K562 (cell line): ENCODE results near the gene SHF. TPM values are rescaled to one million over a fixed set of nuclear protein-coding genes. Genes with fewer than 3 reads are reported as not detected.
A peak's percentile ranks its signal among the peaks of the same experiment; 100 is the strongest.

ENCODE experiments used
- ATAC-seq: fragments of 200-7000 bp; cut with Tn5 transposase; 3 replicates; pipeline ENCODE4 v1.9.1; 2020; ENCODE audit warnings: moderate library complexity
- BruUV-seq: library from RNA; stranded (reverse); fragments of 400-500 nt; replicated peaks from 2 replicates; lab custom pipeline; 2021; lab: Mats Ljungman, UMichigan
- CTCF ChIA-PET: fragments of 300-600 bp; formaldehyde crosslinking; extraction: SDS; loops from one replicate; lab custom pipeline; 2021; ENCODE audit warnings: low intra/inter-chr PET ratio; lab: Yijun Ruan, JAX
- POLR2A ChIA-PET: fragments of 300-600, 350-650 bp; sonication (Branson Sonifier 250); formaldehyde crosslinking; extraction: SDS; loops from one replicate; lab custom pipeline; 2021; ENCODE audit warnings: antibody characterized with exemption, inconsistent platforms; lab: Yijun Ruan, JAX
- DNase-seq, 4 experiments: peaks; one replicate each; pipeline versions ENCODE4 v3.0.0 to v3.0.0-alpha.2; 2011 to 2018; ENCODE audit warnings: low spot score in 3 of 4, mixed read lengths in 3 of 4; ENCODE audit errors: extremely low read depth in 1 of 4
- FAIRE-seq: peaks from 2 replicates; lab custom pipeline; 2011; peaks lifted over from hg19 to GRCh38; lab: Jason Lieb, UNC
- H2AFZ ChIP-seq: 2 replicates; pipeline ENCODE4 v1.6.0; 2011; ENCODE audit warnings: low read depth, low read length, control low read depth, inconsistent platforms
- H3K27ac ChIP-seq: fragments of 200-600 bp; 3 replicates; pipeline ENCODE4 v1.8.0; 2011; ENCODE audit warnings: low read depth, mild to moderate bottlenecking, control low read depth, inconsistent platforms, low read length, moderate library complexity, mixed read lengths; ENCODE audit errors: extremely low read depth
- H3K27me3 ChIP-seq, 2 experiments: fragments of 300-600 bp in 1 of 2; 2 replicates in 1 of 2; 3 replicates in 1 of 2; pipeline versions ENCODE4 v1.6.0 to v1.8.0; 2011; ENCODE audit warnings: inconsistent platforms in 2 of 2, low read length in 2 of 2, mild to moderate bottlenecking in 1 of 2, mixed read lengths in 1 of 2, moderate library complexity in 1 of 2; ENCODE audit not compliant: control insufficient read depth in 2 of 2, insufficient read depth in 2 of 2
- H3K36me3 ChIP-seq: fragments of 300-600 bp; 3 replicates; pipeline ENCODE4 v1.8.0; 2011; ENCODE audit warnings: mild to moderate bottlenecking, low read length, inconsistent platforms; ENCODE audit not compliant: control insufficient read depth, insufficient read depth
- H3K4me1 ChIP-seq, 2 experiments: fragments of 200-600 bp in 1 of 2; replicated peaks in 1 of 2; 2 replicates in 1 of 2; 3 replicates in 1 of 2; pipeline versions ENCODE4 v1.5.1 to v1.8.0; 2011; ENCODE audit warnings: inconsistent platforms in 2 of 2, low read length in 2 of 2, mild to moderate bottlenecking in 1 of 2, mixed read lengths in 1 of 2, moderate library complexity in 1 of 2; ENCODE audit not compliant: control insufficient read depth in 2 of 2, insufficient read depth in 2 of 2
- H3K4me2 ChIP-seq: 2 replicates; pipeline ENCODE4 v1.6.1; 2011; ENCODE audit warnings: low read length, control low read depth, inconsistent platforms, mixed read lengths; ENCODE audit not compliant: insufficient read depth
- H3K4me3 ChIP-seq: fragments of 200-600 bp; sonication (generic), shearing (Covaris generic); 2 replicates; pipeline ENCODE4 v1.5.1; 2016; ENCODE audit warnings: control low read depth, inconsistent platforms
- H3K79me2 ChIP-seq: fragments of 200-600 bp; 3 replicates; pipeline ENCODE4 v1.8.0; 2011; ENCODE audit warnings: low read length, inconsistent platforms; ENCODE audit not compliant: control insufficient read depth, insufficient read depth
- H3K9ac ChIP-seq, 2 experiments: 2 replicates each; pipeline versions ENCODE4 v1.6.0 to v1.6.1; 2011; ENCODE audit warnings: low read depth in 2 of 2, low read length in 2 of 2, control low read depth in 1 of 2, inconsistent platforms in 1 of 2, mild to moderate bottlenecking in 1 of 2, mixed read lengths in 1 of 2; ENCODE audit not compliant: insufficient read depth in 1 of 2
- H3K9me1 ChIP-seq: one replicate; pipeline ENCODE4 v1.6.0; 2011; ENCODE audit warnings: inconsistent platforms, mild to moderate bottlenecking, low read length, moderate library complexity; ENCODE audit not compliant: control insufficient read depth, insufficient read depth
- H3K9me3 ChIP-seq: replicated peaks from 2 replicates; pipeline ENCODE4 v1.5.1; 2011; ENCODE audit warnings: low read depth, low read length, inconsistent platforms; ENCODE audit not compliant: control insufficient read depth, insufficient read depth
- H4K20me1 ChIP-seq: replicated peaks from 2 replicates; pipeline ENCODE4 v1.6.1; 2011; ENCODE audit warnings: low read length, inconsistent platforms, mixed read lengths; ENCODE audit not compliant: control insufficient read depth, insufficient read depth
- TEAD1 ChIP-seq, 2 experiments: fragments of 450-650 bp in 1 of 2; sonication (generic) in 1 of 2; formaldehyde crosslinking; IDR thresholded peaks; 2 replicates each; pipeline versions ENCODE4 v1.4.0 to v1.8.0; 2020 to 2022; ENCODE audit warnings: mild to moderate bottlenecking in 2 of 2, missing genetic modification reagents in 1 of 2
- TRIM24 ChIP-seq, 2 experiments: fragments of 450-650 bp; IDR thresholded peaks; 2 replicates each; pipeline ENCODE4 v1.6.1; 2016
- ZFP30 ChIP-seq: fragments of 250-450 bp; sonication (Bioruptor Pico); IDR thresholded peaks from 2 replicates; pipeline ENCODE4 v1.8.0; 2022; ENCODE audit warnings: moderate library complexity, mild to moderate bottlenecking, inconsistent platforms, borderline replicate concordance
- ZFX ChIP-seq: sonication (generic); formaldehyde crosslinking; IDR thresholded peaks from 2 replicates; pipeline ENCODE4 v1.8.0; 2022; ENCODE audit warnings: mild to moderate bottlenecking, missing genetic modification reagents, moderate library complexity
- ZNF316 ChIP-seq: fragments of 450-650 bp; IDR thresholded peaks from 2 replicates; pipeline ENCODE4 v1.6.1; 2016
- WGBS: fragments of 100-300 bp; shearing (Covaris generic); methylation state at CpG from one replicate; pipeline ENCODE4 v1.1.6; 2016; ENCODE audit warnings: low coverage, mixed read lengths; ENCODE audit not compliant: insufficient coverage; ENCODE audit errors: missing lambda C conversion rate; 5-methylcytosine and 5-hydroxymethylcytosine counted together
- in situ Hi-C: fragments of 300-500 bp; cut with MboI; formaldehyde crosslinking; loops from 4 replicates; pipeline ENCODE4 v1.15.0; 2018; ENCODE audit warnings: inconsistent platforms, mixed read lengths
- intact Hi-C: fragments of 100-400 bp; cut with micrococcal nuclease; formaldehyde crosslinking; loops from 2 replicates; pipeline ENCODE4 v1.14.2; 2022
- polyA plus RNA-seq, 8 experiments: library from polyadenylated mRNA; depleted of rRNA in 4 of 8; stranded (reverse) in 5 of 8; unstranded in 3 of 8; fragments of >200 nt; fragmentation: Nextera tagmentation in 2 of 8; fragmentation: Illumina TruSeq in 1 of 8; extraction: Ambion mirVana in 2 of 8; extraction: Trizol in 1 of 8; gene quantifications; 2 replicates each; pipeline versions ENCODE4 v1.2.1 to v1.2.3, GENCODE V29; 2011 to 2014; ENCODE audit warnings: inconsistent platforms in 1 of 8, missing spikeins in 1 of 8
- total RNA-seq, 7 experiments: library from RNA; depleted of rRNA in 6 of 7; stranded (reverse); fragments of >200 nt in 6 of 7; fragmentation: Illumina TruSeq in 2 of 7; extraction: Trizol in 2 of 7; gene quantifications; 2 replicates each; pipeline versions ENCODE4 v1.2.1 to v1.2.3, GENCODE V29; 2011 to 2021; ENCODE audit warnings: low replicate concordance in 1 of 7

The SHF gene
- total and polyA plus RNA-seq, 9 of the 15 experiments (the other 6 are each of a cell fraction or from before 2014, with no cell fraction given), result 0.51 to 2.2 (median 0.85) TPM; not detected in 2

GRCh38 chr15:45180648-45181436 lies 6.9 kb downstream of the SHF start:
- FAIRE-seq (no peak), ATAC-seq (no peak), DNase-seq (no peak)
- H3K9me3 ChIP-seq, result no peaks in the 10 kb centered on the region
- H3K4me3 ChIP-seq, result no peak overlapping the region
- TF ChIP-seq ZFX (CRISPR knock-in tag) (no peak), ZNF316 (peak; percentile 48), ZFP30 (CRISPR knock-in tag) (no peak), TEAD1 (CRISPR knock-in tag; IDR thresholded peaks at IDR 0.05) (no peak), TRIM24 (IDR thresholded peaks at IDR 0.05) (peak in 1 of 2 experiments; percentile 33; a peak in 1 of 4 replicates)
- peaks cover 9 to 10% of the 10 kb centered on the region in 2 experiments; a peak in 3 of 5 replicates for H3K4me1 ChIP-seq
- H3K9me1 ChIP-seq, result no peaks in the 10 kb centered on the region
- H4K20me1 ChIP-seq, result no peaks in the 10 kb centered on the region
- no TSS peak for BruUV-seq
- 39% methylated on average over 6 of the region's 8 CpGs for WGBS
- H3K9ac ChIP-seq, result no peak overlapping the region
- H3K79me2 ChIP-seq, result no peaks in the 10 kb centered on the region
- POLR2A ChIA-PET, result interaction anchor here (0.7 to 1.9 kb wide), 4 partner anchors 9 to 407 kb away, joined by 4 to 12 read pairs (median 6); partner anchors contain the start of gene BLOC1S6
- H3K27ac ChIP-seq, result no peak overlapping the region
- intact Hi-C loops (no loop called here), in situ Hi-C loops (loop anchor here (25.0 kb wide), 1 partner anchor 431 kb away; no protein-coding TSS in a partner anchor)
- no peaks in the 10 kb centered on the region for H3K27me3 ChIP-seq
- no peak overlapping the region for H2AFZ ChIP-seq
- no peaks in the 10 kb centered on the region for H3K36me3 ChIP-seq
- H3K4me2 ChIP-seq, result no peak overlapping the region
- CTCF ChIA-PET, result no interaction called here
